ENCODE measurements around the gene CEP95. TPM values are rescaled to one million over a fixed set of nuclear protein-coding genes. Genes with fewer than 3 reads are reported as not detected.

The CEP95 gene
- total RNA-seq, 3 donors from 2014 or later = 56.5 to 74.4 (median 73.2) TPM

- Histone ChIP-seq H3K27me3 (no peaks in the 10 kb centered on the region), H3K4me1 (no peaks in the 10 kb centered on the region), H3K4me3 (no peak overlapping the region), H3K36me3 (peaks cover 5% of the 10 kb centered on the region), H3K9me3 (no peaks in the 10 kb centered on the region), H3K27ac (no peak overlapping the region)
- intact Hi-C loops (cut with DNase I; ENCODE audit: low total_unique reads) = no loop called here
- DNase-seq (ENCODE audit: low spot score in 2 of 2) = no peak
- no peak for TF ChIP-seq POLR2A (IDR thresholded peaks at IDR 0.05)
- no peak for TF ChIP-seq CTCF (IDR thresholded peaks at IDR 0.05)
- TF ChIP-seq POLR2AphosphoS5 (IDR thresholded peaks at IDR 0.05) = no peak
Measured at GRCh38 chr17:64472564-64472963, 34.2 kb upstream of the CEP95 start.

GRCh38 chr17:64477849-64478248, 28.9 kb upstream of the CEP95 start:
- Histone ChIP-seq H3K36me3 (peaks cover 5% of the 10 kb centered on the region), H3K27ac (no peak overlapping the region), H3K9me3 (no peaks in the 10 kb centered on the region), H3K4me1 (no peaks in the 10 kb centered on the region), H3K27me3 (no peaks in the 10 kb centered on the region), H3K4me3 (no peak overlapping the region)
- intact Hi-C loops (cut with DNase I; ENCODE audit: low total_unique reads) = no loop called here
- no peak for DNase-seq (ENCODE audit: low spot score in 2 of 2)
- no peak for TF ChIP-seq CTCF (IDR thresholded peaks at IDR 0.05)
- TF ChIP-seq POLR2A (IDR thresholded peaks at IDR 0.05) = no peak
- no peak for TF ChIP-seq POLR2AphosphoS5 (IDR thresholded peaks at IDR 0.05)

- H3K9me3 ChIP-seq = no peaks in the 10 kb centered on the region
- TF ChIP-seq POLR2AphosphoS5 (IDR thresholded peaks at IDR 0.05) (no peak), CTCF (IDR thresholded peaks at IDR 0.05) (no peak)
- H3K27me3 ChIP-seq = no peaks in the 10 kb centered on the region
- H3K4me1 ChIP-seq = no peaks in the 10 kb centered on the region
- no peak overlapping the region for H3K27ac ChIP-seq
- intact Hi-C loops (cut with DNase I; ENCODE audit: low total_unique reads) = no loop called here
- H3K4me3 ChIP-seq = no peak overlapping the region
- H3K36me3 ChIP-seq = peaks cover 14% of the 10 kb centered on the region
- no peak for DNase-seq (ENCODE audit: low spot score in 2 of 2)
Measured at GRCh38 chr17:64480951-64481350, 25.8 kb upstream of the CEP95 start.

GRCh38 chr17:64484380-64484779, 22.4 kb upstream of the CEP95 start:
- intact Hi-C loops (cut with DNase I; ENCODE audit: low total_unique reads) = no loop called here
- Histone ChIP-seq H3K27ac (no peak overlapping the region), H3K4me1 (no peaks in the 10 kb centered on the region), H3K4me3 (no peak overlapping the region), H3K27me3 (no peaks in the 10 kb centered on the region), H3K9me3 (no peaks in the 10 kb centered on the region), H3K36me3 (peaks cover 9% of the 10 kb centered on the region)
- DNase-seq (ENCODE audit: low spot score in 2 of 2) = no peak
- TF ChIP-seq CTCF (IDR thresholded peaks at IDR 0.05) (no peak), POLR2AphosphoS5 (IDR thresholded peaks at IDR 0.05) (no peak), POLR2A (IDR thresholded peaks at IDR 0.05) (no peak)

- no peak for TF ChIP-seq POLR2AphosphoS5 (IDR thresholded peaks at IDR 0.05)
- TF ChIP-seq POLR2A (IDR thresholded peaks at IDR 0.05) = no peak
- no peak for TF ChIP-seq CTCF (IDR thresholded peaks at IDR 0.05)
- peaks cover 9% of the 10 kb centered on the region for H3K36me3 ChIP-seq
Measured at GRCh38 chr17:64488301-64488700, 18.5 kb upstream of the CEP95 start.

More at GRCh38 chr17:64488301-64488700, 18.5 kb upstream of the CEP95 start:
- Histone ChIP-seq H3K4me3 (no peak overlapping the region), H3K27ac (no peak overlapping the region), H3K27me3 (no peaks in the 10 kb centered on the region), H3K9me3 (no peaks in the 10 kb centered on the region), H3K4me1 (no peaks in the 10 kb centered on the region)
- intact Hi-C loops (cut with DNase I; ENCODE audit: low total_unique reads) = no loop called here
- no peak for DNase-seq (ENCODE audit: low spot score in 2 of 2)
